ENCODE results near the gene CCDC63.

DNA sequence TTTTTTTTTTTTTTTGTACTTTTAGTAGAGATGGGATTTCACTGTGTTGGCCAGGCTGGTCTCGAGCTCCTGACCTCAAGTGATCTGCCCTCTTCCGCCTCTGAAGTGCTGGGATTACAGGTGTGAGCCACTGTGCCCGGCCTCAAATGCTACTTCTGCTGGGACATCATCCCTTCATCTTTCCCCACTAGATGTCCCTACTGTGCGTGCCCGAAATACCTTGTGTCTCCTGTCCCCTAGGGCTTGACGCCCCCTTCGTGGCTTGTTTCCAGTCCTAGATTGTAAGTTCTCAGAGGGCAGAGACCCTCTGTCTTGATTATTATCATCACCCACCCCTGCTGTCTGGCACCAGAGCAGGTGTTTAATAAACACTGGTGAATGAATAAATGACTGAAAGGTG lies 14.9 kb downstream of the CCDC63 start:
- TF ChIP-seq POLR2AphosphoS5 (IDR thresholded peaks at IDR 0.05; ENCODE audit: low read depth, low read length) (no peak), ZNF432 (CRISPR knock-in tag; IDR thresholded peaks at IDR 0.05; ENCODE audit: borderline replicate concordance) (no peak), MXI1 (IDR thresholded peaks at IDR 0.05; ENCODE audit: borderline replicate concordance, low read depth, low read length) (no peak), POLR2A (IDR thresholded peaks at IDR 0.05; ENCODE audit: insufficient read depth in 1 of 2, low read depth in 2 of 2, low read length in 2 of 2) (no peak), ZNF350 (CRISPR knock-in tag; IDR thresholded peaks at IDR 0.05; ENCODE audit: borderline replicate concordance, low read depth) (no peak), EZH2 (conservative IDR thresholded peaks at IDR 0.05; ENCODE audit: low read depth, low read length) (no peak), RBM22 (optimal IDR thresholded peaks at IDR 0.05; ENCODE audit: low read length) (no peak), KDM3A (CRISPR knock-in tag; IDR thresholded peaks at IDR 0.05; ENCODE audit: low read depth) (no peak)

Measured in HepG2 (cell line).